ENCODE measurements around the gene FYCO1. TPM values are rescaled to one million over a fixed set of nuclear protein-coding genes. Genes with fewer than 3 reads are reported as not detected.

The FYCO1 gene
- total RNA-seq, 2 donors from 2014 or later: 67.4 to 99.0 TPM

DNA sequence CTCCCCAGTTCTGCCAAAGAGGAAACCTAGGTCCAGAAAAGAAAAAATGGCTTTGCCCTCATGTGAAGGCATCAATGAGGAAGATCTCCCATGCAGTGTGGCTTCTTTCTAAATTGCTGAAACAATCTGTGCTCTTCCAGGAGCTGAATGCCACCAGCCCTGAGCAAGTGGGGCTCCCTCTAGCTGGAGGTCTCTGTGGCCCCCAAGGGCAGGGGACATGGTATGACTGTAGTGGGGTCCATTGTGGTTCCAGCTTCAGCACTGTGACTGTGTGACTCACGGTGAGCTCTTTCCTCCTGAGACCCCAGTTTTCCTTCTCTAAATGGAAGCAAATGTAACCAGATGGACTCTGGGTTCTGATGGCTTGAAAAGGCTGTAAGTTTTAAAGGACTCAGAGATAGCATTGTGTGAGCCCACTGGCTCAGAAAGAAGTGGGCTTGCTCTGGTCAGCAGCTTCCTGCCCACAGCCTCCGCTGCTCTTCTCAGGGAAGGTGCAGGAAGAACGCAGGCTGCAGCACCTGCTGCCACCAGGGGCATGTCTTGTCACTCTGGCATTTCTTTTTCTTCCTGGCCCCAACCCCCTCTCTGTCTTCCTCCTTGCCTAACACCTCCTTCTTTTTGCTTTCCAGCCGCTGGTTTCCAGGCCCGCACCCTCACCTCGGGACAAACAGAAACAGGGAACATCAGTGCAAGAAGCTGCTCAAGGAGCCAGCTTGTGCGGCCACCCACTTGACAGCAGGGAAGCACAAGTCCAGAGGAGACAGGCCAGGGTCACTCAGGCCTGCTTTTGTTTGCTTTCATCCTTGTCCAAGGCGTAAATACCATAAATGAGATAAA, 58.2 kb downstream of the FYCO1 start:
- no peak for DNase-seq (ENCODE audit: low spot score)
- intact Hi-C loops (cut with DNase I): loop anchor here (5.0 to 10.0 kb wide), 2 partner anchors 137 to 140 kb away; no protein-coding TSS in a partner anchor

DNA sequence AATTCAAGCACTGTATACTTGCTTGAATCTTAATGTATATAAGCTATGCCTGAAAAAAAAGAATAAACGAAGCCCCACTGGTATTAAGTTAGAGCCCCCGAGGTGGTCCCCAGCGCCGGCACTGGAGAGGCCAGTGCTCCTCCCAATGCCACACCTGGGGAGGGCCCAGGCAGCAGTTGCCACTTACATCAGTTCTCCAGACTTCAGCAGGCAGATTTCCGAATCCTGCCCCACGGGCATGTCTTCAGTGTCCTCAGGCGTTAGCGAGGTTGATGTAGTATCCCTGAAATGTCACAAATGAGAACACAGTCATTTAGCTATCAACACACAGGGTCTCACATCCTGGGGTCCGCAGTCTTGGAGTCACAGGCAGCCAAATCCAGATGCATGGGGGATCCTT, 59.4 kb downstream of the FYCO1 start:
- intact Hi-C loops (cut with DNase I): loop anchor here (5.0 to 10.0 kb wide), 2 partner anchors 139 to 141 kb away; no protein-coding TSS in a partner anchor
- no peak for DNase-seq (ENCODE audit: low spot score)

DNA sequence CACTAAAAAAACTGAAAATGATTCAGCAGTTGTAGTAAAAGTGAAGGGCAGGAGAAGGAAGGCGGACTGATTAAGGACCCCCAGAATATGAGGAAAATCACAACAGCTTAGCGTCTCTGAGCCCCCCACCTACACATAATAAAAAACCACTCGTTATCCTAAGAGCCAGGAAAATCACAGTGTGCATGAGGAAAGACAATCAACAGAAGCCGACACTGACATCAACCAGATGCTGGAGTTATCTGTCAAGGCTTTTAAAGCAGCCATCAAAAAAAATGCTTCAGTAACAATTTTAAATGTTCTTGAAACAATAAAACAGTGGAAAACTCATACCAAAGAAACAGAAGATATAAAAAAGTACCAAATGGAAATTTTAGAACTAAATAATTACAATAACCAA, 62.0 kb downstream of the FYCO1 start:
- intact Hi-C loops (cut with DNase I): loop anchor here in 1 of 2 donors (10.0 kb wide), 1 partner anchor 141 kb away; no protein-coding TSS in a partner anchor
- no peak for DNase-seq (ENCODE audit: low spot score)

DNA sequence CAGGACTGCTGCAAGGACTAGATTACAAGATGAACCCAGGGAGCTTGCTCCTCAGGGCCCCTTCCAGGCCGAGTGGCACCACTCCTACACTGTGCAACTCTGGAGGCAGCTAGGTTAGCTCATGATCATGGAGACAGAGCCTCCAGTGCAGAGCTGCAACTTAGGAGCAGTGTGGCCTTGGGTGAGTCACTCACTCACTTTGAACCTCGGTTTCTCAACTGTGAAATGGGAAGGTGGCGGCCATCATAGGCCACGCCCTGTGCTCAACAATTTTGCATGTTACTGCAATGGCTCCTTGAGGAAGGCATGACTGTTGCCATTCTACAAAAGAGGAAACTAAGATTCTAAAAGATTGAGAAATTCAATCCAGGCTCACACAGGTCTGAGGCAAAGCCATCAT, 63.5 kb downstream of the FYCO1 start:
- DNase-seq (ENCODE audit: low spot score): no peak
- intact Hi-C loops (cut with DNase I): loop anchor here in 1 of 2 donors (10.0 kb wide), 1 partner anchor 143 kb away; no protein-coding TSS in a partner anchor

GRCh38 chr3:45931496-45931895, 64.1 kb downstream of the FYCO1 start:
- intact Hi-C loops (cut with DNase I): loop anchor here in 1 of 2 donors (10.0 kb wide), 1 partner anchor 143 kb away; no protein-coding TSS in a partner anchor
- no peak for DNase-seq (ENCODE audit: low spot score)

DNA sequence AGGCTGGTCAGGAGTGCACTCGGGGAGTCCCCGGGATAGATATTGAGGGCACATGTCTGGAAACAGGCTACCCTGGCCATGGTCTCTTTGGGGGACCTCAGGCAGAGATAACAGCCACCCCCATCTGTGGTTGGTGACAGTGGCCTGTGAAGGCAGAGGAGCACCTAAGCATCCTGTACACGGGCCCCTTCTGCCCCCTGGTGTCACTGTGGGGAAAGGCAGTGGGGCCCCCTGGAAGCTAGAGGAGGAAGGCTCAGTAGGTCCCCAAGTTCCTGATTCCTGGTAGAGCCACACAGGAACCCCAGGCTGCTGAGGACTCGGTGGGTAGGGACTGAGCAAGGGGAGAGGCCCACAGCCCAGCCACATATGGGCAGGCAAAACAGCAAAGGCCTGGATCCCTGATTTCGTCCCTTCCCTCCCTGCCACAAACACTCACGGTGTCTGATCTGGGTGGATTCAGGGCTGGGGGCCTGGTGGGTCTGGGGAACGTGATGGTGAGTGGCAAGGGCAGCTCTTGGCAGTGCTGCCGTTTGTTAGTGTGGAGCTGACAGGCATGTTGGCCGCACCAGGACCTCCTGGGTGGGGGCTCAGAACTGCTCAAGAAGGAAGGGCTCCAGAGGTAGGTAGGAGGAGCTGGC, 66.5 kb downstream of the FYCO1 start:
- intact Hi-C loops (cut with DNase I): no loop called here
- no peak for DNase-seq (ENCODE audit: low spot score)

DNA sequence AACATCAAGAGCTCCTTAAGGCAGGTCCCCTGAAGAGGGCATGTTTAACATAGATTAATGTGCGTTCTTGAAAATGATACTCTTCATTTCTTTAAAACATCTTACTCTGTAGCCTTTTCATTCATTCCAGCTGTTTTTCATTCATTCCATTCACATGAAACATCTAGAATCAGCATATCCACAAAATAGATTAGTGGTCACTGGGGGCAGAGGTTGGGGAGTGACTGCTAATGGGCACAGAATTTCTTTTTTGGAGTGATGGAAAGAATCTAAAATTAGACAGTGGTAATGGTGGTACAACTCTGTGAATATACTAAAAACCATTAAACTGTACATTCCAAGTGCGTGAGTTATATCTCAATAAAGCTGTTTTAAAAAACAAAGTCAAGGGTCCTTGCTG, 67.7 kb downstream of the FYCO1 start:
- intact Hi-C loops (cut with DNase I): no loop called here

DNA sequence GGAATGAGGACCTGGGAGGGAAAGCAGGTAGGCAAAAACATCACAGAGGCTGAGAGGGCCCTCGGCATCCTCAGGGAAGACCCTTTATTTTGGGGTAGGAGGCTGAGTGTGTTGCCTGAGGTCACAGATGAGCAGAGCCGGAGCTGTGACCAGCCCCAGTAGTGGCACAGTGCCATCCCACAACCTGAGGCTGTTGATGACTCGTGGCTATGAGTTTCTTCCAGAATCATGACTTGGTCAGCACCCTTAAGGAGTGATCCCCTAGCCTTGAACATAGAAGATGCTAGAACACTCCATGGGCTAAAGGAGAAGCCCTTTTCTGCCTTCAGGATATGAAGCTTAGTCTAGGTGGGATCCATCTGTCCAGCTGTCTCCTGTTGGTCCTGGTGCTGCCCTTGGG, 71.9 kb downstream of the FYCO1 start:
- no peak for DNase-seq (ENCODE audit: low spot score)
- intact Hi-C loops (cut with DNase I): no loop called here

More for the DNA sequence above, 67.7 kb downstream of the FYCO1 start:
- no peak for DNase-seq (ENCODE audit: low spot score)

DNA sequence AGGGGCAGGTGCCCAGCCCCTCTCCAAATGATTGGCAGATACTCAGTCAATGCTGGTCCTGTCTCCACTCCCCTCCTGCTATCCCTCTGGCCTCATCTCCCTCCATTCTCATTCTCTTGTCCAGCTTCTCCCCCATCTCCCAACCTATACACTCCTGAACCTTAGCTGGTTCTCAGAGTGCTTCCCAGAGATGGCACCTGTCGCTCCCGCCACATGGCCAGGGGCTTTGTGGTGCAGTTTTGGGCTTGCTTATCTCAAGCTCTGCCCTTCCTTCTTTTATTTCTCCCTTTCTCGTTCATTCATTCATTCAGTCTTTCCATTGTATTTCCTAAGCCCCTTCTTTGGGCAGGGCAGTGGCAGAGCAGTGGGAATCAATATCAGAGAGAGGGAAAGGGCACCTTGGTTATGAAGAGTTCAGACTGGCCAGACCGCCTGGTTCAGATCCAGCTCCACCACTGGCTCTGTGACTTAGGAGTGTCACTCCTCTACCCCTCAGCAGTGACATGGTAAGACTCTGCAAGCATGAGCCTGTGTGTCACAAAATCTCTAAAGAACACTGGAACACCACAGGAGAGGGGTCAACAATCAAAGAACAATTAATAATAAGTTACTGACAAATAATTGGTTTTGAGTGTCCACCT, 72.6 kb downstream of the FYCO1 start:
- DNase-seq (ENCODE audit: low spot score): no peak

DNA sequence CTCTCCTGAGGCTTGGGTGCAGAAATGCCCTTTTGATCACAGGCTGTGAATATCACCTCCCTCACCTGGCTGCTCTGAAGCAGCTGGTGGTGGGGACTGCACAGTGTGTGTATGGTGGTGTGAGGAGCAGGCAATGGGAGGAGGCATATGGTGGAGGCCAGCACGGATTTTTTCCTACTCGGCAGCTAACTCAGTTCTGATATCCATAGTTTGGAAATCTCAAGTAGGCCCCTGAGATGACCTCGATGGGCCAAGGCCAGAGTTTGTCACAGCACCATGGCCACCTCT, 73.6 kb downstream of the FYCO1 start:
- no peak for DNase-seq (ENCODE audit: low spot score)
- intact Hi-C loops (cut with DNase I): no loop called here

More for the DNA sequence above, 72.6 kb downstream of the FYCO1 start:
- intact Hi-C loops (cut with DNase I): no loop called here

GRCh38 chr3:45921158-45922038, 74.2 kb downstream of the FYCO1 start:
- intact Hi-C loops (cut with DNase I): no loop called here
- no peak for DNase-seq (ENCODE audit: low spot score)

DNA sequence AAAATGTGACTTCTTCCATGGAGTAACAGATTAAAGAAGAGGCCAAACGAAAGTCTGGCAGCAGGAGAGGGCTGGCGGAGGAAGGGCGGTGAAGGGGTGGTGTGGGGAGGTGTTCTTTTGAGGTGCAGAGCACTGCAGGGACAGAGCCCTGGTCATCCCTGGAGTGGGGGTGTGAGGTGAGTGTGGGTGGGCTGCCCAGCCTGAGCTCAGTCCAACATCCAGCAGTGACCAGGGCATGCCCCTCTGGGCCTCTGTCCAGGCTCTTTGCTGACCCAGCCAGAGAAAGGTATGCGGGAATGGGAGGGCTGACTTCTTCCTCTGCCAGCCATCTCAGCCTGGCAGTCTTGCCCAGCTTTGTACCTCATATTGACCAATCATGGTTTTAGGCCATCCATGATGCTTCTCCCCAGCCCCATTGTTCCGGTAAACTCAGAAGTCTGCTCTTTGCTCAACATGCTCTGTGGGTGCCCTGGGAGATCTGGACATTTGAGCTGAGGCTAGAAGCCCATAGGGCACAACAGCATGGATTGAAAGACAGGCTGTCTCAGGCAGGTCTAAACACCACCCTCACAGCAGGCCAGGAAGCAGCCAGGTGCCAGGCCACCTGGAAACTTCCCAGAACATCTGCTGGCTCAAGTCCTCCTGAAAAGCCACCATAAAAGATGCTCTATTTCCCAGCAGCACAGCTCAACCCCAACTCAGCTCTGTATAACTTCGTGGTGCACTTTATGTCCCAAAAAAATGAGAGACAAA, 78.3 kb downstream of the FYCO1 start:
- no peak for DNase-seq (ENCODE audit: low spot score)
- intact Hi-C loops (cut with DNase I): loop anchor here in 1 of 2 donors (10.0 kb wide), 1 partner anchor 143 kb away; no protein-coding TSS in a partner anchor

DNA sequence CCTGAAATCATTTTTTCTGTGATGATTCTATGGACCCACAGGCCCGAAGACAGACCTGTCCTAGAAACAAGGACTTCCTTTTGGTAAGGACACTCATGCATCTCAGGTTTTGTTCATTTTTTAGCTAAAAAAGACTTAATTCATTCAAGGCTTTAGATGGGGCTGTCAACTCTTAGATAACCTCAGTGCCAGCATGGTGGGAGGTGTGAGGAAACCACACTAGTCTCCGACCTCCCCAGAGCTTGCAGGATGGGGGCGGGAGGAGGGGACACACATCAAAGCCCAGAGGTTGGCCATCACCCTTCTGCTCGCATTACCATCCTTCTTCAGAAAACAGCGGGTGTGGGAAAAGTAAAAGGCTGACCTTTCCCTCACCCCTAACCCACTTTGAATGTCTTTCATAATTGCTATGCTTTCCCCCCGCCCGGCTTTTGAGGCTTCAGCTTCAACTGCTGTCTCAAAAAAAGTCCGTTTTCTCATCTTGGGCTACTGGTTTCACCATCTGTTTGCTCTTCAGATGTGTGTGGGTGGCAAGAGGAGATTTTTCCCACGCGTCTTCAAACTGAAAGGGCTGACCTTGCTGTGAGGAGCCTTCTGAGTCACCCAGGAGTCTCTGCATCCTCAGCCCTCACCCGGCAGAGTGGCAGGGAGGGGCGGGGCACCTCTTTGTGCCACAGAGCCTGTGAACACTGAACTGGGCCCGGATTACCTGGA, 79.9 kb downstream of the FYCO1 start:
- DNase-seq (ENCODE audit: low spot score): no peak
- intact Hi-C loops (cut with DNase I): loop anchor here in 1 of 2 donors (10.0 kb wide), 1 partner anchor 141 kb away; no protein-coding TSS in a partner anchor

- intact Hi-C loops (cut with DNase I): loop anchor here in 1 of 2 donors (10.0 kb wide), 1 partner anchor 140 kb away; no protein-coding TSS in a partner anchor
- DNase-seq (ENCODE audit: low spot score): no peak
These were observed 80.6 kb downstream of the FYCO1 start for GRCh38 chr3:45915059-45915439.

- no peak for DNase-seq (ENCODE audit: low spot score)
- intact Hi-C loops (cut with DNase I): loop anchor here in 1 of 2 donors (10.0 kb wide), 1 partner anchor 140 kb away; no protein-coding TSS in a partner anchor
These were observed 81.1 kb downstream of the FYCO1 start for GRCh38 chr3:45914362-45915058.

GRCh38 chr3:45912435-45912834, 83.2 kb downstream of the FYCO1 start:
- intact Hi-C loops (cut with DNase I): loop anchor here in 1 of 2 donors (10.0 kb wide), 1 partner anchor 138 kb away; no protein-coding TSS in a partner anchor
- DNase-seq (ENCODE audit: low spot score): no peak

All from posterior vena cava (tissue), 2 donors.